GM19351 (cell line): ENCODE measurements around the gene CLIP4.
"Not testable (repeated sequence)": the region's sequence is repeated elsewhere in the genome, so short reads cannot be mapped to it uniquely, and the experiment has no call there.

Source experiments
- ATAC-seq: cut with Tn5 transposase; IDR thresholded peaks from one replicate; pipeline ENCODE4 v1.9.1; 2021; ENCODE audit warnings: mild to moderate bottlenecking, moderate library complexity; ENCODE audit not compliant: unreplicated experiment

The CLIP4 gene

DNA sequence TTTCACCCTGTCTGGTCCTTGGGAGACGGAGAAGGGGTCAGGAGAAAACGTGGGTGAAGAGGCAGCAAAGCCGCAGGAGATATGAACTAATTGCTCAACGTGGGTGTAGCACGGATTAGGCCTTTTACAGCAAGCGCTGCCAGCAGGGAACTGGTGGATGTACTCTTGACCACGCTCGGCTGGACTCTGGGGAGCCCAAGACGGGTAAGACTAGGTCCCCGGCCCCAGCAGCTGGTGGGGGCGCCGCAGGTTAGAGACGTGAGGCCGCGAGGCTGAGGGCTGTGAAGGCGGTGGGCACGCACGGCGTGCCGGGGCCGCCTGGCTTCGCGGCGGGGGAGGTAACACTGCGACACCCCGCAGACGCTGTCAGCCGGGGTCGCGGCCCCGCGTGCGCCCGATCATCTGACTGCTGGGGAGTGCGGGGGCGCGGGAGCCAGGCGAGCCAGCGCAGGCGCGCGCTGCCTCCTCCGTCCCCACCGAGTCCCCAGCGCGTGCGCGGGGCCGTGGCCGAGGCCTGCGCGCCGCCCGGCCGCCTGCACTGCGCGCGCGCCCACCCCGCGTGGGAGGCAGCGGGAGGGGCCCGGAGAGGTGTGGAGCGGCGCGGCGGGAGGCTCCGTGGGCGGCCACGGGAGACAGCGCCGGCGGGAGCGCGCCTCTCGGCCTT is at the start of gene CLIP4:
Gene CLIP4 (plus strand): TSS at position 470 of the 664 bp plus-strand sequence. CDS start 5,974 bp downstream, outside the sequence.
- ATAC-seq, result peak; percentile 46

DNA sequence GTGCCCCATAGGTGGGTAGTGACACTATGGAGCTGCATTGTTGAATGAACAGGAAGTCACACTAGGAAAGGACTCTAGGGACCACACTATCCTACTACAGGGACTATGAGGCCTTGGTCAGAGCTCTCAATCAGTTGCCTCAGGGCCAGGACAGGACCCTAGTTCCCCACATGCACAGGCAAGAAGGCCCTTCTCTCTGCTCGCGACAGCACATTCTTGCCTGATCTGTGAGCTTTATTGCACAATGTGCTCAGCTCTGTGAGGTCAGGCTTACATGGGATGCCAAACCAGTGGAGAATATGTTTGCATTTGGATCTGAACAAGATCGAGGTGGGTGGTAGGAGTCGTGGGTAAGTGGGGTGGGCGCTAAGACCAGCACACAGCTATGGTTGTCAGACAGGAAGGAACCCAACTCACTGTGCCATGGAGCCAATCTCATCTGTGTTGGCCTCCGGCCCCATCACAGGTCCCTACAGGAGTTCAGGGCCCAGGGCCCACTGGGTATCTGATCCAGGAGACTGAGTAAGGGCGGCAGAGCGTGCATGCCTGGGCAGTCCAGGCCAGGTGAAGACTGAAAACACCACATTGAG is 48.8 kb upstream of the CLIP4 start:
- ATAC-seq, result no peak

DNA sequence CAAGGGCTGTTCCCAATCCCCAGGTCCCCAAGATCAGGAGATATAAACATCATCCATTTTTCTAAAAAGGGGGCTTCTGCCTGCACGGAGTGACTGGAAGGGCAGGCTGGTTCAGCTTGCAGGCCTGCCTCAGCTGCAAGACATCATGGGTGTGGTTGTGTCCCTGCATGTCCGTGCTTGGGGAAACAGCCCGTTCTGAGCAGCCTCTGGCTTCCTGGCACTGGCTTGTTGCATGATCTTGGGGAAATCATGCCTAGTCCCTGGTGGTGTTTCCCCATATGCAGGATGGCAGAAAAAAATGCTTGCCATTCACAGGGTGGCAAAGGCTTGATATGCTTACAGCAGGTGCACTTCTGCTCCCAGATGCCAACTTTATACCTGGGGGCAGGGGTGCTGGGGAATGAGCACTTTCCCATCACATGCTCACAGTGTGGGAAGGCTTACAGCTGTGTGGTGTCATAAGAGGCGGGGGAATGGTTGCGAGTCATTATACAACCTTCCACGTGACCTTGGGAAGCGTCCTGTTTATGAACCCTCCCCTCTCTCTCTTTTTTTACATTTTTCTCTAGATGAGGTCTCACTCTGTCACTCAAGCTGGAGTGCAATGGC is 48.1 kb upstream of the CLIP4 start:
- no peak for ATAC-seq

DNA sequence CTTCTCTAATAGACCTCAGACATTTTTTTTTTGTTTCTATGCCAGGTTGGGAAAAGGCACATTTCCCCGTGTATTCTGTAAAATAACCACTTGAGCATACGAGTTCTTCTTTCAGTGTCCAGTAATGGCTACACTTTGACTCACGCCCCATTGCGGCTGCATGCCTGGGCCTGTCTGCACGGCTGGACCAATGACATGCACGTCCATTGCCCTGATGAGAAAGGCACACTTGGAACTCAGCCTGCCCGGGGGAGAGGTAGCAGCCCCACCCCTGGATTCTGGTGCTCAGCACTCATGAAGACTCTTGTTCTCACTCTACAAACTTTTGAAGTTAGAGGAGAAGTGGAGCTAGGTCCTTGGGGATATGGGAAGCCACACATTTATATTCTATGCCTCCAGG is 46.7 kb upstream of the CLIP4 start:
- ATAC-seq, result no peak

DNA sequence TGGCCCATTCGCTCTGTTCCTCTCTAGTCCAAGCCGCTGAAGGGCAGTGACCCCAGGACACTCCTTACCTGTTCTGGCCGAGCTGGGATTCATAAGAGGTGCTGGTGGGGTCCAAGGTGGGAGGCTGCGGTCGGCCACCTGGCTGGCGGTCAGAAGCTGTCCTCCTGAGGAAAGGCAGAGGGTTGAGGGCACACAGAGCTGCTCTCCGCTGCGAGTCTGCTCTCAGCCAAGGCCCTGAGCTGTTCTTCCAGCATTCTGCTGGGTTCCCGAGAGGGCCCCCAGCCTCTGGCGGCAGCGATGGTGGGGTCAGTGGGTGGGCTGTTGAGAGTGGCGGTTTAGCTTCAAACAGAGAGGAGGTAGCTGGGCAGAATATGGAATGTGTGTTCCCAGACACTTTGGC is 44.7 kb upstream of the CLIP4 start:
- ATAC-seq, result no peak

DNA sequence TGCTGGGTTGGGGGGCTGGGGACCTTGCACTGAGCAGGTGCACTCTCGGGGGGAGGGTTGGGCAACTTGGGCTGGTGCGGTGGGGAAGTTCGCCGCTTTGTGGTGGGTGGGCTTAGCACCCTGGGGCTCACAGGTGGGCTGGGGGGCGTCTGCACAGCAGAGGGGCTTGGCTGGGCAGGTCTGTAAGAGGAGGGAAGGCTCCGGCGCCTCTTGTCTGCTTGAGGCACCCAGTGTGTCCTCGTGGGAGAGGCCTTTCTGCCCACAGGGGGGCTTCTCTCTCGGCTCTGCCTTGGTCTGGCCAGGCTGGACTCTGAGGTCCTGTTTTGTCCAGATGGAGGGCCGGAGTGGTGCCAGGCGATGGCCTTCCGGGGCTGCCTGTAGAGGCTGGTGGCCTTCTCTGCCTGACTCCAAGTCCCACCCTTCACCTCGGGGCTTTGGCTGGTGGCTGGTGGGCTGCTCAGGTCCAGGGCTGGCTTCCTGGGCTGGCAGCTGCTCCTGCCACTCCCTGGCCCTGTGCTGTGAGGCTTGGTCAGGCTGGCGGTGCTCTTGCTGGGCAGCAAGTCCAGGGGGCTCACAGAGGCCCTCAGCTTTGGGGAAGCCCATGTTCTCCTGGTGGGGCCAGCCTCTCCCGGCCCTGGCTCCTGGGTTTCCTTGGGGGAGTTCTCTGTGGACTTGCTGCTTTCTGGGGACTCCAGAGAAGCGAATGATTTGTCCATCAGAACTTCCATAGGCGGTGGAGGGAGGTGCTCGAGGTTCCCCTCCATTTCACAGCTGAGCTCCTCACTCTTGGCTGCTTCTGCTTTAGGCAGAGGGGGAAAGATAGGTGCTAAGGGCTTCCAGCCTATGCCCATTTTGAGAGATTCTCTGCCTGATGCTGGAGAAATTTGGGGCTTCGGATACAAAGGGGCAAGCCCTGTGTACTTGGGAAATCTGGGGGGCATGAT is 43.9 kb upstream of the CLIP4 start:
- no peak for ATAC-seq

- no peak for ATAC-seq
Measured at GRCh38 chr2:29072251-29072650, 43.0 kb upstream of the CLIP4 start.

GRCh38 chr2:29072971-29073725 is 42.1 kb upstream of the CLIP4 start:
- ATAC-seq, result no peak

- no peak for ATAC-seq
Measured at GRCh38 chr2:29073933-29074332, 41.3 kb upstream of the CLIP4 start.

- ATAC-seq, result no peak
Measured at GRCh38 chr2:29074411-29074810, 40.8 kb upstream of the CLIP4 start, which contains the start of gene PCARE. Gene PCARE (minus strand): TSS chr2:29074523. CDS start chr2:29074261, 262 bp downstream.

DNA sequence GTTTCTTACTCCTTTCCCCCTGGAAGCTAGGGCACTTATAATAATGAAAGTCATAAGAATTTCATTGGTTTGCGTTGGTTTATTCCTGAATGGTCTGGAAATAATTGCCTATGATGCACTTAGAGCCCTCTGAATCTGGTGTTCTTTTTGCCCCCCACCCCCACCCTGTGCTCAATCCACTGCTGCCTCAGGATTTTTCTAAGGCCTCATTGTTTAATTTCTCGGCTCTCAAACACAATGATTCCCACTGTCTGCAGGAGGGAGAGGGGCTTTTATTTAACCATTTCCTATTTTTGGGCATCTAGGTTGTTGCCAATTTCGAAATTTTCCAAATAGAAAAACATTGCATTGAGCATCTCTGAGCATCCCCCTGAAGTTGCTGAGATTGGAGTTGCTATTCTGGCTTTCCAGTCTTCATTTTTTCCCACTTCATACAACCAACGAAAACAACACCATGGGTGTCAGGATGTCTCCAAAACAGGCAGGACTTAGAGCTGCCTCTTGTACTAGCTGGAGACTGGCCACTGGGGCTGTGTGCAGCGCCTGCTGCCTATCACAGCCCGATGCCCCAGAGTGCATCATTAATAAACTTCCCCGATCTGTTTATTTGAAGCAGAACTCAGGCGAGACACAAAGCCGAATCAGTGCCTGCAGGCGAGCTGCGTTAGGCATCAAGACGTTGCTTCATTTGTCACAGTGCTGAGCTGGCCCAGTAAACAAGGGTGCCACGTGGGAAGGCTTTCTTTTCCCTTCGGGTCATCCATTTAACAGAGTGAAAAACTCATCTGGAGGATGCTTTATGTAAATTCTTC is 39.1 kb upstream of the CLIP4 start:
- no peak for ATAC-seq

DNA sequence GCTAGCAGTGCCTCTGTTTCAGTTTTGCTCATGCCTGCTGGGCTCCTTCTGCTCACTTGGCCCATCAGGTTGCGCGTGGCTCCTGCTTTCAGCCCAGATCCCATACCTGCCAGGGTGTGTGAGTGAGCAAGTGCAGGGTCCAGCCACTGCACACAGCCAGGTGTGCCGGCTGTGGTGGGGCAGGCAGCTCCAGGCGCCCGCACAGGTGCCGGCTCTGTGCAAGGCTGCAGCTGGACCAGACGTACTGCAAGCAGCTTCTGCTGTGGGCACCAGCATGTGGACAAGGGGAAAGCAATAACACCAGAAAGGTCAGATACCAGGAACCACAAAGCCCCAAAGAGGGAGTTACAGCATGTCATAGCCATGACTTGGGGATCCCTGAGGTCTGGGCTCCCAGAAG is 35.3 kb upstream of the CLIP4 start:
- no peak for ATAC-seq

DNA sequence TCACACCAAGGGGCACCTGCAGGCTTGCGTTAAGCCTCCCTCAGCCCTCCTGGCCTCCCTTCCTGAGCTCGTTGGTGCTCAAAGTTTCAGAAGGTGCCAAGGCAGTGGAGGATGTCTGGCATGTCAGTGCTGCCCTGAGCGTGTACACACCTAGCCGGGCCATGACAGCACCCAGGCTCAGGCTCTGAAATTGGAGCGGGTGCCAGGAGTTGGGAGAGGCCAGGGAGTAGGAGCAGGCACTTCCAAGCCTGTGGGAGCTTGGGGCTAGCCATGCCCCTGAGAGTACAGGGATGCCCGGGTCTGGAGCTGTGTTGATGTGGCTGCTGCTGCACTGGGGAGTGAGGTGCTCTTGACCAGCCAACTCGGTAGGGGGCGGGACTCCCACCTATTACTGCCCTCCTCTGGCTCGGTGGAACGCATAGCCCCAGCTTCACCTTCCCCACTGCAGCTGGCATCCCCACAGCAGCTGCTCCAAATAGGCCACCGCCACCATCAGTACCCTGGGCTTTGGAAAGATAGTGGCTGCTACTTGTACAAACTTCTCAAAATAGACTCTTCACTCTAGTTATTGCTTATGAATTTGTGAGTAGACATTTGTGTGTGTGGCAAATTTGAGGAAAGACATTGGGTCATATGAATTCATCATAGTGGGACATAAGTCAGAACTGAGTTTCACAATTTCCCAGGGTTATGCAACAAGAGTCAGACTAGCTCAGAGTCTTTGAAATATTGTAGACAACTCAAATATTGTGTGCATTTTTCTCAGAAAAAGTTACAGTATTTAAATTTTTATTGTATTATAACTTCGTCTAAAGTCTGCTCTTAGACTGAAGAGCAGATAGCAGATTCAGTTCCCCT is 34.1 kb upstream of the CLIP4 start:
- no peak for ATAC-seq

GRCh38 chr2:29082804-29083495 is 32.3 kb upstream of the CLIP4 start:
- peak; percentile 54 for ATAC-seq

DNA sequence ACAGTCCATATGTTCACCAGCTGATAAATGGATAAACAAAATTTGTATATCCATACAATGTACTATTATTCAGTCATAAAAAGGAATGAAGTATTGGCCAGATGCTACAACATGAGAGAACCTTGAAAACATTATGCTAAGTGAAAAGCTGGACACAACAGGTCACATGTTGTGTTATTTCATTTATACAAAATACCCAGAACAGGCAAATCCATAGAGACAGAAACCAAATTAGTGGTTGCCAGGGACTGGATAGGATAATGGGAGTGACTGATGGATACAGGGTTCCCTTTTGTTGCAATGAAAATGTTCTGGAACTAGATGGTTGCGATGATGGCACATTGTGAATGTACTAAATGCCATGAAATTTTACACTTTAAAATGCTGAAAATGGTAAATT is 30.7 kb upstream of the CLIP4 start:
- no peak for ATAC-seq

GRCh38 chr2:29090311-29090710 is 24.9 kb upstream of the CLIP4 start:
- not testable (repeated sequence) for ATAC-seq

DNA sequence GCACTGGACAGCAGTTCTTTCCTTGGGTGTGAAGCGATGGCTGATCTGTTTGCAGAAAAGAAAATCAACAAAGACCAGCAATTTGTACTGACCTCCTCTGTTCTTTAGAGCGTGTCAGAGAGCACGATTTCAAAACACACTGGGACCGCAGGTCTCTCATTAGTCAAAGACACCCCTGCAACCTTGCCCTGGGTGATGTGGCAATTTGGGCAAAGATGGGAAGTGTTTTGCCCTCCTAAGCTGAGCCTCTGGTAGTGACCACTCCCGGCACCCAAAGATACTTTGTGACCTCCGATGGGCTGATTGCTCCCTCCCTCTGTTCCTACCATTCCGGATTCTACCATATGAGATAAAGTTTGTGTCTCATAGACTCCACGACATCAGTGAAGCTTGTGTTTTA is 18.2 kb upstream of the CLIP4 start:
- no peak for ATAC-seq

DNA sequence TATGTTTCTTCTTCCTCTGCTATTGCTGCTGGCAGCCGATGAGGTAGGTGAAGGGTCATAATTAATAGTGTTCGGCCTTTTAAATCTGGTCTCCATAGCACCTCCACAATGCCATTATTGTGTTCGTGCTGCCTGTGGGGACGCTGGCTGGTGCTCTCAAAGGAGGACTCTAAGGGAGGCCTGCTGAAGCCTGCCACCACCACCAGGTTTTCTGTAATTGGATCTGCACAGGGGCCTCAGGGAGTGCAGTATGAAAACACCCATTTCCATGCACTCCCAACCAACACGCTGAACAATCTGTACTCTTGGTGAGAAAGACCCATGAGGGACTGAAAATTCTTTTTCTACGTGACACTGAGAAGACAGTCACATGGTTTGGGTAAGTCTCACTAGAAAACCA is 17.6 kb upstream of the CLIP4 start:
- ATAC-seq, result no peak
